Naive B cell (primary cell): ENCODE measurements around the gene MUCL3. TPM values are rescaled to one million over a fixed set of nuclear protein-coding genes. Genes with fewer than 3 reads are reported as not detected.
"Not testable (repeated sequence)": the region's sequence is repeated elsewhere in the genome, so short reads cannot be mapped to it uniquely, and the experiment has no call there.

Source experiments
- ATAC-seq, 2 donors: fragments of 150-1000 bp; cut with Tn5 transposase; 2 replicates each; pipeline ENCODE4 v1.10.0; 2021; ENCODE audit warnings: low read depth in 2 of 2, mild to moderate bottlenecking in 2 of 2, moderate library complexity in 2 of 2
- DNase-seq: peaks from one replicate; pipeline ENCODE4 v3.0.0; 2022
- H3K27ac Mint-ChIP-seq, 6 donors: one replicate each; pipeline ENCODE4 v1.8.0; 2020 to 2022; ENCODE audit warnings: mild to moderate bottlenecking in 6 of 6, mixed read lengths in 6 of 6, moderate library complexity in 5 of 6, inconsistent platforms in 2 of 6
- H3K27me3 Mint-ChIP-seq, 3 donors: one replicate each; pipeline ENCODE4 v1.8.0; 2021 to 2022; ENCODE audit warnings: mixed read lengths in 3 of 3, mild to moderate bottlenecking in 1 of 3
- H3K36me3 Mint-ChIP-seq, 2 donors: one replicate each; pipeline ENCODE4 v1.8.0; 2020 to 2022; ENCODE audit warnings: mixed read lengths in 2 of 2, inconsistent platforms in 1 of 2, mild to moderate bottlenecking in 1 of 2
- H3K4me1 Mint-ChIP-seq, 3 donors: one replicate each; pipeline ENCODE4 v1.8.0; 2020 to 2022; ENCODE audit warnings: mixed read lengths in 3 of 3, inconsistent platforms in 1 of 3, mild to moderate bottlenecking in 1 of 3, moderate library complexity in 1 of 3
- H3K4me3 Mint-ChIP-seq, 8 donors: one replicate each; pipeline ENCODE4 v1.8.0; 2020 to 2022; ENCODE audit warnings: mild to moderate bottlenecking in 8 of 8, mixed read lengths in 8 of 8, moderate library complexity in 8 of 8, inconsistent platforms in 2 of 8
- H3K9me3 Mint-ChIP-seq, 7 donors: one replicate each; pipeline ENCODE4 v1.8.0; 2020 to 2022; ENCODE audit warnings: mixed read lengths in 7 of 7, mild to moderate bottlenecking in 5 of 7, inconsistent platforms in 2 of 7, moderate library complexity in 1 of 7
- polyA plus RNA-seq, 6 donors: library from polyadenylated mRNA; unstranded; fragments of 300-500 nt; fragmentation: Illumina TruSeq; gene quantifications; one replicate each; pipeline ENCODE4 v1.2.3, GENCODE V29; 2021; ENCODE audit warnings: low read depth in 6 of 6

Gene MUCL3
- polyA plus RNA-seq, 6 donors from 2014 or later, result not detected

GRCh38 chr6:30917041-30917440 is 23.7 kb upstream of the MUCL3 start:
- Mint-ChIP-seq H3K4me3 (peak overlapping the region in 2 of 8 donors; percentile 7 to 98), H3K36me3 (peaks cover 4 to 39% of the 10 kb centered on the region in 2 donors), H3K9me3 (no peaks in the 10 kb centered on the region), H3K27ac (no peak overlapping the region), H3K27me3 (no peaks in the 10 kb centered on the region), H3K4me1 (peaks cover 26 to 34% (median 34%) of the 10 kb centered on the region in 3 donors)
- DNase-seq (no peak), ATAC-seq (no peak)

DNA sequence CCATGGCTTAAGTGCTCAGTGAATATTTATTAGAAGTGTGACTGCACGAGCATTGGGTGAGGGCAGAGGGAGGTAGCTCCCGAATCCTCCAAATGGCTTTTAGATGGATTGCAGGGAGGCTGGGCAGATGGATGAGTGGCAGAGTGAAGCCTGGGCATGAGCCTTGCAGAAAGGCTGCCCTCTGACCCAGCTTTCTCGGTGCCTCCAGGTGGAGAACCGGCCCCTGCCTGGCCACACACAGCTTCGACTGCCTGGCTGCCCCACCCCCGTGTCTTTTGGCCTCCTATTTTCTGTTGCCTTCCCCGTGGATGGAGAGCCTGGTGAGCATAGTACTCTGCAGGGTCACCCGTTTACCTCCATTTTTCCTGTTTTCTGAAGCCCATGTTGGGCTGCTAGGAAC is 23.3 kb upstream of the MUCL3 start:
- Mint-ChIP-seq H3K36me3 (peaks cover 8 to 43% of the 10 kb centered on the region in 2 donors), H3K4me1 (peaks cover 26 to 34% (median 30%) of the 10 kb centered on the region in 3 donors), H3K9me3 (no peaks in the 10 kb centered on the region), H3K27ac (no peak overlapping the region), H3K4me3 (peak overlapping the region in 1 of 8 donors; percentile 48), H3K27me3 (no peaks in the 10 kb centered on the region)
- no peak for DNase-seq
- no peak for ATAC-seq

- DNase-seq (no peak), ATAC-seq (no peak)
- H3K27me3 Mint-ChIP-seq, result no peaks in the 10 kb centered on the region
- H3K36me3 Mint-ChIP-seq, result peaks cover 9 to 52% of the 10 kb centered on the region in 2 donors
- no peak overlapping the region for H3K27ac Mint-ChIP-seq
- peaks cover 21 to 34% (median 24%) of the 10 kb centered on the region in 3 donors for H3K4me1 Mint-ChIP-seq
- H3K9me3 Mint-ChIP-seq, result no peaks in the 10 kb centered on the region
- peak overlapping the region in 1 of 8 donors; percentile 9 for H3K4me3 Mint-ChIP-seq
Observed at GRCh38 chr6:30918670-30919069, 22.1 kb upstream of the MUCL3 start.

DNA sequence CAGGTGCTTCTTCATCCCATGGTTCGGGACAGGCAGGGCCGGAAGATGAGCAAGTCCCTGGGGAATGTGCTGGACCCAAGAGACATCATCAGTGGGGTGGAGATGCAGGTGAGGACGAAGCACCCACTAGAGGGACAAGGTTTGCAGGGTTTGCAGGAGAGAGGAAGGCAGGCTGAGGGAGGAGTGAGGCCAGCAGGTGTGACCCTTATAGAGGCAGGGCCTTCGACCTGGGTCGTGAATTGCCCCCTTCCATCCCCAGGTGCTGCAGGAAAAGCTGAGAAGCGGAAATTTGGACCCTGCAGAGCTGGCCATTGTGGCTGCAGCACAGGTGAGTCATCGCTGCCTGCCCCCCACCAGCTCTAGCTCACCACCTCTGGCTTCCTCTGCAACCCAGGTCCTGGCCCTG is 18.3 kb upstream of the MUCL3 start:
- no peak overlapping the region for H3K27ac Mint-ChIP-seq
- H3K4me1 Mint-ChIP-seq, result peaks cover 0 to 5% (median 4%) of the 10 kb centered on the region in 3 donors
- peak overlapping the region in 1 of 8 donors; percentile 59 for H3K4me3 Mint-ChIP-seq
- no peaks in the 10 kb centered on the region for H3K27me3 Mint-ChIP-seq
- DNase-seq (no peak), ATAC-seq (no peak)
- no peaks in the 10 kb centered on the region for H3K9me3 Mint-ChIP-seq
- H3K36me3 Mint-ChIP-seq, result peaks cover 9 to 52% of the 10 kb centered on the region in 2 donors

DNA sequence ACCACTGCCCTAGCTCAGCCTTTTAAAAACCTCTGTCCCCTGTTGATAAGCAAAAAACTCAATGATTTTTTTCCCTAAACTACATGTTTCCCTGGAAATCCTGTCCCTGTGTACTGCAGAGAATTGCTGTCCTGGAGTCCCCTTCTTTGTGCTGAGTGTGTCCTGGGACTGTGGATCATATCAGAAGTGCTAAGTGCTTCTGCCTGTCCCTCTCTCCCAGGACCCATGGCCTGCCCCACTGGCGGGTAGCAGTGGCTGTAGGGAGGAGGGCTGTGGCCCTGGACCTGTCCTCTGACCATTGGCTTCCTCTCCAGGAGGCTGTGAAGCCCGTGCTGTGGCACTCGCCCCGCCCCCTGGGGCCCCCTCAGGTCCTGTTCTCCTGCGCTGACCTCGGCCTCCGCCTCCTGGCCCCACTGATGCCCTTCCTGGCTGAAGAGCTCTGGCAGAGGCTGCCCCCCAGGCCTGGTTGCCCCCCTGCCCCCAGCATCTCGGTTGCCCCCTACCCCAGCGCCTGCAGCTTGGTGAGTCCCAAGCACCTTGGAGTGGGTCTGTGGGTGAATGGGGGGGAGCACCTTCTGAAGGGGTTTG is 16.6 kb upstream of the MUCL3 start:
- H3K36me3 Mint-ChIP-seq, result peaks cover 17 to 54% of the 10 kb centered on the region in 2 donors
- DNase-seq, H3K4me3 Mint-ChIP-seq, H3K27me3 Mint-ChIP-seq, H3K4me1 Mint-ChIP-seq, ATAC-seq: not testable (repeated sequence)
- peaks cover 3 to 12% (median 6%) of the 10 kb centered on the region in 7 donors for H3K9me3 Mint-ChIP-seq
- peak overlapping the region in 1 of 6 donors; percentile 80 for H3K27ac Mint-ChIP-seq

- Mint-ChIP-seq H3K27ac (no peak overlapping the region), H3K27me3 (no peaks in the 10 kb centered on the region), H3K4me3 (peak overlapping the region in 1 of 8 donors; percentile 35), H3K9me3 (peaks cover 3 to 13% (median 9%) of the 10 kb centered on the region in 7 donors), H3K4me1 (peaks cover 0 to 5% (median 0%) of the 10 kb centered on the region in 3 donors), H3K36me3 (peaks cover 13 to 29% of the 10 kb centered on the region in 2 donors)
- no peak for DNase-seq
- no peak for ATAC-seq
Observed at GRCh38 chr6:30926644-30927043, 14.1 kb upstream of the MUCL3 start.

- not testable (repeated sequence) for H3K4me1 Mint-ChIP-seq, H3K4me3 Mint-ChIP-seq, DNase-seq, ATAC-seq, H3K27me3 Mint-ChIP-seq
- Mint-ChIP-seq H3K36me3 (peaks cover 13 to 27% of the 10 kb centered on the region in 2 donors), H3K9me3 (peaks cover 3 to 13% (median 9%) of the 10 kb centered on the region in 7 donors), H3K27ac (peak overlapping the region in 1 of 6 donors; percentile 21)
Observed at GRCh38 chr6:30927080-30927479, 13.7 kb upstream of the MUCL3 start.

- Mint-ChIP-seq H3K27ac (no peak overlapping the region), H3K36me3 (peaks cover 8 to 14% of the 10 kb centered on the region in 2 donors)
Observed at GRCh38 chr6:30928677-30929076, 12.1 kb upstream of the MUCL3 start.

DNA sequence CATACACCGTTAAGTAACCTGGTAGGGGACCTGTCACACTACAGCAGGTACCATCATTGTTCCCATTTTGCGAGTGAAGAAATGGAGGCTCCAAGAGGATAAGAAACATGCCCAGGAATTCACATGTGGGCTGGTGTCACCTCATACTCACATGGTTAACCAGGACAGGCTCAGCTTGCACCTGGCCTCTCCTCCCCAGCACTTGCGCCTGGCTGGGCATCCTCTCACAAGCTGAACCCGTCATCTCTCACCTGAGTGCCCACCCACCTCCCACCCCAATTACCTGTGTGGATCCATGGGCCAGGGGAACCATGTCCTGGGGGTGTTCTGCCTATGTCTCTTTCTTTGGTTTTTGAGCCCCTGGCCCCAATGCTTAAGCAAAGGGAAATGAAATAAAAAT is 10.3 kb upstream of the MUCL3 start:
- H3K9me3 Mint-ChIP-seq, result peaks cover 3 to 13% (median 9%) of the 10 kb centered on the region in 7 donors
- ATAC-seq, result no peak
- H3K27me3 Mint-ChIP-seq, result peaks cover 0 to 11% (median 10%) of the 10 kb centered on the region in 3 donors
- no peak overlapping the region for H3K4me3 Mint-ChIP-seq
- DNase-seq, result no peak
- H3K27ac Mint-ChIP-seq, result no peak overlapping the region
- H3K36me3 Mint-ChIP-seq, result peaks cover 8 to 14% of the 10 kb centered on the region in 2 donors
- no peaks in the 10 kb centered on the region for H3K4me1 Mint-ChIP-seq

More at GRCh38 chr6:30928677-30929076, 12.1 kb upstream of the MUCL3 start:
- Mint-ChIP-seq H3K4me1 (no peaks in the 10 kb centered on the region), H3K9me3 (peaks cover 3 to 13% (median 9%) of the 10 kb centered on the region in 7 donors), H3K4me3 (no peak overlapping the region), H3K27me3 (peaks cover 0 to 5% (median 0%) of the 10 kb centered on the region in 3 donors)
- ATAC-seq (no peak), DNase-seq (no peak)

DNA sequence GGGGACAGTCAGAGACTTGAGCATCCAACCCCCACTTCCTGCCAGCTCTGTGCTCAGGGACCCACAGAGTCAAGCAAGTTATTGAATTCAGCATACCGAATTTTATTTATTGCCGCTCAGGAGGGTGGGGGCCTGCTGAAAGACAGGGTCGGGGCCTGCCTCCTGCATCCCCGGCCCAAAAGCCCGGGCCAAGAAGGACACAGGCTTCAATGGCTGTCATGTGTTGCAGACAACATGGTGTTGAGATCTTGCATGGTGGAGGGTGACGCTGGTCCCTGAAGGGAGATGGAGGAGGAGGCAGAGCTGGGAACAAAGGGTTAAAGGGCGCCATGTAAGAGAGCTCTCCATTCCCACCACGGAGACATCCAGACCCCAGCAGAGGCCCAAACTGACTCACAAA is 9.5 kb upstream of the MUCL3 start:
- no peaks in the 10 kb centered on the region for H3K4me1 Mint-ChIP-seq
- H3K36me3 Mint-ChIP-seq, result peaks cover 8 to 14% of the 10 kb centered on the region in 2 donors
- H3K27ac Mint-ChIP-seq, result peak overlapping the region in 1 of 6 donors; percentile 86
- H3K4me3 Mint-ChIP-seq, result no peak overlapping the region
- H3K27me3 Mint-ChIP-seq, result peaks cover 0 to 19% (median 14%) of the 10 kb centered on the region in 3 donors
- H3K9me3 Mint-ChIP-seq, result peaks cover 3 to 13% (median 9%) of the 10 kb centered on the region in 7 donors
- DNase-seq (no peak), ATAC-seq (no peak)

DNA sequence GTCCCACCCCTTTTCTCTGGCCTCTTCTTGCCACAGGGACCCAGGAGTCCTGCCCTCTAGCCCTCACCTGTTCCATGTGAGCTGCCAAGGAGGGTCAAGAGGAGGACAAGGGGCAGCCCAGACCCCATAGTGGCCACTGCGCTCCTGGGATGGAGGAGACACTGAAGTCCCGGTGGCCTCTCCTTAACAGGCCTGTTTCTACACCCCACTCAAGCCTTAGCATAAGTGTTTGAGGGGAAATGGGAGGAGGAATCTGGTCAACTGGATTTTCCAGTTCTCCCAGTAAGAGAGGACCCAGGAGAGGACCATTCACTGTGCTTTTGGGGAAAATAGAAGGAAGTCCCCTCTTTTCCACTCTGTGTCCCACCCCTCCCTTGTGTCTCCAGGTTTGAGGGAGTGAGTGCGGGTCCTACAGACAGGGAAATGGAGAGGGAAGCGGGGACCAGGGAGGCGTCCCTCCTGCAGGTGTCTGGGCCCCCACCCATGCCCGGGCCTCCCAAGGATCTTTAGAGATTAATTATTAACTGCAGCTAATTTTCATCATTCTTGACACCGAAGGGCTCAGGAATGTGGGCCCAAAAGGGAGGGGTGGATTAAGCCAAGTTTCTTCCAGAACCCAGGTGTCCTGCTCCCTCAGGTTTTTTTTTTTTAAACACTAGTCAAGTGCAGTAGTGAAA is 8.7 kb upstream of the MUCL3 start, which contains the start of gene SFTA2:
Gene SFTA2, minus strand, starts transcription at position 202 of the 677 bp plus-strand sequence. Its CDS starts 74 bp downstream, at position 128.
- Mint-ChIP-seq H3K36me3 (peaks cover 8 to 9% of the 10 kb centered on the region in 2 donors), H3K27me3 (peaks cover 0 to 27% (median 23%) of the 10 kb centered on the region in 3 donors), H3K27ac (peak within 1 kb of the TSS in 1 of 6 donors; percentile 86), H3K9me3 (peaks cover 3 to 13% (median 9%) of the 10 kb centered on the region in 7 donors), H3K4me3 (no peak within 1 kb of the TSS), H3K4me1 (no peaks in the 10 kb centered on the region)
- DNase-seq, result no peak
- ATAC-seq, result no peak

GRCh38 chr6:30932665-30933365 is 8.0 kb upstream of the MUCL3 start:
- H3K36me3 Mint-ChIP-seq, result peaks cover 5 to 7% of the 10 kb centered on the region in 2 donors
- peaks cover 3 to 13% (median 8%) of the 10 kb centered on the region in 7 donors for H3K9me3 Mint-ChIP-seq
- H3K27ac Mint-ChIP-seq, result peak overlapping the region in 1 of 6 donors; percentile 82
- H3K4me1 Mint-ChIP-seq, result no peaks in the 10 kb centered on the region
- DNase-seq, result no peak
- no peak for ATAC-seq
- H3K27me3 Mint-ChIP-seq, result peaks cover 0 to 34% (median 26%) of the 10 kb centered on the region in 3 donors
- no peak overlapping the region for H3K4me3 Mint-ChIP-seq

DNA sequence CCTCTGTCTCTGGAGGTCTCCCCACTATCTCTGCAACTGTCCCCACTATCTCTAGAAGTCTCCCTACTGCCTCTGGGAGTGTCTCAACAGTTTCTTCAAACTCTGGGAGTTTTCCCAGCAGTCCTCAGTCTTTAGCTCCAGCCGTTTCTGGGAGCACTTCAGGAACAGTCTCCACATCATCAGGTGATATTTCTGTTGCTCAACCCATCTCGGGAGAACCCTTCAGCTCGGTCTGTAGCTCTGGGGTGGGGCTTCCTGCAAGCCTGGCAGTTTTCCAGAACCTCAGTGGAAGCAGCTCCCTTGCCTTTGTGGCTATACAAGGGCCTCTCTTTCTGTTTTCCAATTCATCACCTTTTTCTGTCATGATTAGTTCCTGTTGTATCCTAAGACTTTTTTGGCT is 5.8 kb upstream of the MUCL3 start:
- Mint-ChIP-seq H3K36me3 (no peaks in the 10 kb centered on the region), H3K4me3 (no peak overlapping the region), H3K27ac (no peak overlapping the region), H3K9me3 (no peaks in the 10 kb centered on the region), H3K4me1 (peaks cover 0 to 6% (median 0%) of the 10 kb centered on the region in 3 donors), H3K27me3 (peaks cover 5 to 51% (median 44%) of the 10 kb centered on the region in 3 donors)
- ATAC-seq, result no peak
- no peak for DNase-seq
